ENCODE results near the gene ATP6V0C. TPM values are rescaled to one million over a fixed set of nuclear protein-coding genes. Genes with fewer than 3 reads are reported as not detected.

Gene ATP6V0C
- total and polyA plus RNA-seq, 2 donors from 2014 or later: 303 to 520 TPM

DNA sequence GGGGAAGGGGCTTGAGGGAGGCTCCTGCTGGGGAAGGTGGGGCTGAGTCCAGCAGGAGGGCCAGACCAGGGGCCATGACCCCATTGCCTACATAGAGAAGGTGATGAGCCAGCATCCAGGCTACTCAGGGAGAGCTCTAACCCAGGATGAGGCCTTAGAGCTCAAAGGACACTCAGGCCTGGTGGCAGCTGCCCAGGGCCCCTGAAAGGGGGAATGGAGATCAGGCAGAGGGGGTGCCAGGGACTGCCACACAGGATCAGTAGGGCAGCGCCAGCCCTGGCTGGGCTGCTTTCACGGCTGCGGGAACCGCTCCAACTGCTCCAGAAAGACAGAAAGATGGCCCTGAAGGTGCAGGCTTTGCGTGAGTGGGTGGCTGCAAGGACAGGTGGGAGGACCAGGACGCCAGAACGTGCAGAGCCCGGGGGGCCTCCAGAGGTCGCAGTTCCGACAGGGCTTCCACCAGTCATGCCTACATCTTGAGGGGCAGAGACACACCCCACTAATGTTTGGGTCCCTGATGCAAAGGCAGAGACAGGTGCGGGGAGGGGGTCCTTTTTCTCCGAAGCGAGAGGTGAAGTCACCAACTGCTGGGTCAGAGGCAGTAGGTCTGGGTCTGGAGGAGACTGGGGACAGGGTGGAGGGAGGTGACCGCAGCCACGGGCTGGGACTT, 882 bp upstream of the ATP6V0C start:
- Histone ChIP-seq H3K27ac (ENCODE audit: low read depth in 2 of 2, low read length in 2 of 2) (peak overlapping the region; percentile 80 to 81), H3K27me3 (ENCODE audit: control insufficient read depth, insufficient read depth, low read length) (no peaks in the 10 kb centered on the region), H3K4me3 (ENCODE audit: low read length in 3 of 3) (peak overlapping the region; percentile 33 to 51 (median 46)), H3K9ac (ENCODE audit: low read length in 3 of 3) (peak overlapping the region in 1 of 3 donors; percentile 58), H3K9me3 (ENCODE audit: control insufficient read depth in 2 of 3, insufficient read depth in 1 of 3, low read length in 3 of 3) (no peaks in the 10 kb centered on the region), H3K36me3 (ENCODE audit: control insufficient read depth in 2 of 3, insufficient read depth in 3 of 3, low read length in 3 of 3) (peaks cover 0 to 5% (median 0%) of the 10 kb centered on the region in 3 donors), H3K4me1 (ENCODE audit: control insufficient read depth in 2 of 3, insufficient read depth in 2 of 3, low read depth in 1 of 3, low read length in 3 of 3) (peaks cover 0 to 48% (median 20%) of the 10 kb centered on the region in 3 donors)
- DNase-seq: peak; percentile 54 to 79 (median 59)
- TF ChIP-seq, protein P1, sequence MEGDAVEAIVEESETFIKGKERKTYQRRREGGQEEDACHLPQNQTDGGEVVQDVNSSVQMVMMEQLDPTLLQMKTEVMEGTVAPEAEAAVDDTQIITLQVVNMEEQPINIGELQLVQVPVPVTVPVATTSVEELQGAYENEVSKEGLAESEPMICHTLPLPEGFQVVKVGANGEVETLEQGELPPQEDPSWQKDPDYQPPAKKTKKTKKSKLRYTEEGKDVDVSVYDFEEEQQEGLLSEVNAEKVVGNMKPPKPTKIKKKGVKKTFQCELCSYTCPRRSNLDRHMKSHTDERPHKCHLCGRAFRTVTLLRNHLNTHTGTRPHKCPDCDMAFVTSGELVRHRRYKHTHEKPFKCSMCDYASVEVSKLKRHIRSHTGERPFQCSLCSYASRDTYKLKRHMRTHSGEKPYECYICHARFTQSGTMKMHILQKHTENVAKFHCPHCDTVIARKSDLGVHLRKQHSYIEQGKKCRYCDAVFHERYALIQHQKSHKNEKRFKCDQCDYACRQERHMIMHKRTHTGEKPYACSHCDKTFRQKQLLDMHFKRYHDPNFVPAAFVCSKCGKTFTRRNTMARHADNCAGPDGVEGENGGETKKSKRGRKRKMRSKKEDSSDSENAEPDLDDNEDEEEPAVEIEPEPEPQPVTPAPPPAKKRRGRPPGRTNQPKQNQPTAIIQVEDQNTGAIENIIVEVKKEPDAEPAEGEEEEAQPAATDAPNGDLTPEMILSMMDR (IDR thresholded peaks at IDR 0.05; ENCODE audit: borderline replicate concordance, extremely low read depth, insufficient read depth): no peak
- FAIRE-seq: no peak
- intact Hi-C loops (cut with DNase I): no loop called here

DNA sequence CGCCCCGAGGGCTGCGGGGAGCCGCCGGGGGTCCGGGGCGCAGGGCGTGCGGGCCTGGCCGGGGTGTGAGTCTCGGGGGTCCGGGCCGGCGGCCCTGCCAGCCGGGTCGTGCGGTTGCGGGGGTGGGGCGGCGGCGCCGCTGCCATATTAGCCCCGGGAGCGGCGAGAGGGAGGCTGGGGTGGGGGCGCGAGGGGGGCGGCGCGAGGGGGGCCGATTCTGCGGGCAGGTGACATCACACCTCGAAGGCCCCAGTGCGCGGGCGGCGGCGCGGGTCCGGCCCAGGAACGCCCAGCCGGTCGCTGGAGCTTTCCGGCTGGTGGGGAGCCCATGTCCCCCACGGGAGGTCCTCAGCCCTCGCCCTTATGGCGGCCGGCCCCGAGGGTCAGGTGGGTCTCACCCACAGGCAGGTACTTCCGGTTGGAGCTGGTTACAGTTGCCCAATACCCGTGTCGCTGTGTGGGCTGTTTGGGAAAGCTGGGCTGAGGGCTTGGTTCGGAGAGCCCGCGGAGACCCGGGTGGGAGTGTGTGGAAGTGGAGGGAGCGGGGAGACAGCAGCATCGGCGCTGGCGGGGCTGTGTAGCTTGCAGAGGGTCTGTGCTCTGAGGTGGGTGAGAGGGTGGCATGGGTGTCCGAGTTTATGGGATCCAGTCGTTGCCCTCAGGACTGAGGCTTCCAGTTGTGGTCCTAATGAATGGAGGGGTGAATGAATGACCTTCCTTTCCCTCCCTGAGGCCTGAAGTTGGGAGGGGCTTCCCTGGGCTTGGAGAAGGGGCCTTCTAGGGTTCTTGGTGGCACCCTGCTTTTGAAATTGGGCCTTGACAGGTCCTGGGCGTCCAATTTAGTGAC, 804 bp downstream of the ATP6V0C start:
- DNase-seq (peak in 3 of 5 donors; percentile 55 to 86 (median 81)), FAIRE-seq (no peak)
- Histone ChIP-seq H3K27me3 (ENCODE audit: control insufficient read depth, insufficient read depth, low read length) (no peaks in the 10 kb centered on the region), H3K4me3 (ENCODE audit: low read length in 3 of 3) (peak overlapping the region; percentile 81 to 91 (median 83)), H3K9ac (ENCODE audit: low read length in 3 of 3) (peak overlapping the region; percentile 75 to 97 (median 79)), H3K36me3 (ENCODE audit: control insufficient read depth in 2 of 3, insufficient read depth in 3 of 3, low read length in 3 of 3) (peaks cover 0 to 13% (median 0%) of the 10 kb centered on the region in 3 donors), H3K4me1 (ENCODE audit: control insufficient read depth in 2 of 3, insufficient read depth in 2 of 3, low read depth in 1 of 3, low read length in 3 of 3) (peaks cover 0 to 63% (median 30%) of the 10 kb centered on the region in 3 donors), H3K9me3 (ENCODE audit: control insufficient read depth in 2 of 3, insufficient read depth in 1 of 3, low read length in 3 of 3) (no peaks in the 10 kb centered on the region), H3K27ac (ENCODE audit: low read depth in 2 of 2, low read length in 2 of 2) (peak overlapping the region; percentile 99)
- intact Hi-C loops (cut with DNase I): no loop called here
- TF ChIP-seq, protein P1 (IDR thresholded peaks at IDR 0.05; ENCODE audit: borderline replicate concordance, extremely low read depth, insufficient read depth): no peak

DNA sequence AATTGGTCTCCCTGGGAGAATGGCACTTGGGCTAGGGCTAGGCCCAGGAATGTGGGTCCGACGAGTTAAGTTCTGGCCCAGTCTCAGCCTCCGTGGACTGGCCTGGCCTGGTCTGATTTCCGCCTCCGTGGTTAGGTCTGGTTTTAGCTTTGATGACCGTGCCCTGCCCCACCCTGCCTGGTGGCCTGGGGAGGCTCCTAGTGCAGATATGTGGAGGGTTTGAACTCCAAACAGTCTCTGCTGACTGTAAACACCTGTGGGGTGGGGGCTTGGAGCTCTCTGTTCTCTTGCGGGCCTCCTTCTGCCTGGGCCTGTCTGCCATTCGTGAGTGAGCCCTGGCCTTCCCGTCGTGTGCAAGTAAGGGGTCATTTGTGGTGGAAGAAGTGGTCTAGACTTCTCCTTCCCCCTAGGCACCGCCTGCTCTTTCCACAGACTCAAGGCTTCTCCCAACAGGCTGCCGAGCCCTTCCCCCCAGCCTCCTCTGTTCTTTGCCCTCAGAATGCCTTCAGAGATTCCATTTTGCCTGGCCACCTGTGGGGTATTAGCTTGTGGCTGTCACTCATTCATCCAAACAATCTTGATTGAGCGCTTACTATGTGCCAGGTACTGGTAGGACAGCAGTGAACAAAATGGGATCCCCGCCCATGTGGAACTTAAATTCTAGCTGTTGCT, 1.6 kb downstream of the ATP6V0C start:
- TF ChIP-seq, protein P1 (IDR thresholded peaks at IDR 0.05; ENCODE audit: borderline replicate concordance, extremely low read depth, insufficient read depth): no peak
- intact Hi-C loops (cut with DNase I): no loop called here
- Histone ChIP-seq H3K4me3 (ENCODE audit: low read length in 3 of 3) (peak overlapping the region; percentile 81 to 91 (median 83)), H3K4me1 (ENCODE audit: control insufficient read depth in 2 of 3, insufficient read depth in 2 of 3, low read depth in 1 of 3, low read length in 3 of 3) (peaks cover 0 to 64% (median 30%) of the 10 kb centered on the region in 3 donors), H3K36me3 (ENCODE audit: control insufficient read depth in 2 of 3, insufficient read depth in 3 of 3, low read length in 3 of 3) (peaks cover 0 to 14% (median 0%) of the 10 kb centered on the region in 3 donors), H3K27me3 (ENCODE audit: control insufficient read depth, insufficient read depth, low read length) (no peaks in the 10 kb centered on the region), H3K9ac (ENCODE audit: low read length in 3 of 3) (peak overlapping the region; percentile 75 to 97 (median 79)), H3K9me3 (ENCODE audit: control insufficient read depth in 2 of 3, insufficient read depth in 1 of 3, low read length in 3 of 3) (no peaks in the 10 kb centered on the region), H3K27ac (ENCODE audit: low read depth in 2 of 2, low read length in 2 of 2) (peak overlapping the region; percentile 99)
- FAIRE-seq (no peak), DNase-seq (peak in 2 of 5 donors; percentile 50 to 76)
